GM12878 (cell line): ENCODE data around the gene RSPH9. TPM values are rescaled to one million over a fixed set of nuclear protein-coding genes. Genes with fewer than 3 reads are reported as not detected.

Experiments used
- ATAC-seq: fragments of 200-7000 bp; cut with Tn5 transposase; 3 replicates; pipeline ENCODE4 v1.9.1; 2020; ENCODE audit warnings: mild to moderate bottlenecking, moderate library complexity
- BruUV-seq: library from RNA; stranded (reverse); fragments of 400-500 nt; replicated peaks from 2 replicates; lab custom pipeline; 2021; lab: Mats Ljungman, UMichigan
- CTCF ChIA-PET: fragments of 300-600 bp; sonication (Branson Sonifier 250); formaldehyde crosslinking; extraction: SDS; loops from one replicate; lab custom pipeline; 2021; ENCODE audit warnings: inconsistent platforms; lab: Yijun Ruan, JAX
- POLR2A ChIA-PET: fragments of 350-600 bp; formaldehyde crosslinking; extraction: SDS; loops from one replicate; lab custom pipeline; 2021; ENCODE audit warnings: inconsistent platforms; lab: Charles Lee
- RAD21 ChIA-PET: fragments of 300-600 bp; sonication (Branson Sonifier 250); formaldehyde crosslinking; loops from one replicate; lab custom pipeline; 2023; ENCODE audit warnings: antibody characterized with exemption; ENCODE audit not compliant: unreplicated experiment; lab: Charles Lee
- SMC1A ChIA-PET: fragments of 300-600 bp; sonication (Branson Sonifier 250); formaldehyde crosslinking; loops from one replicate; lab custom pipeline; 2023; ENCODE audit not compliant: unreplicated experiment, uncharacterized antibody; lab: Charles Lee
- DNase-seq: peaks from one replicate; pipeline ENCODE4 v3.0.0-alpha.2; 2011; ENCODE audit warnings: low read depth, low spot score
- FAIRE-seq: peaks from 3 replicates; lab custom pipeline; 2011; peaks lifted over from hg19 to GRCh38; lab: Jason Lieb, UNC
- H2AFZ ChIP-seq: 2 replicates; pipeline ENCODE4 v1.6.0; 2011; ENCODE audit warnings: low read depth, low read length, control low read depth; ENCODE audit not compliant: control insufficient read depth
- H3K27ac ChIP-seq: 2 replicates; pipeline ENCODE4 v1.5.1; 2011; ENCODE audit warnings: control low read depth; ENCODE audit not compliant: control insufficient read depth, insufficient read depth
- H3K27me3 ChIP-seq, 2 experiments: replicated peaks in 1 of 2; 2 replicates each; pipeline versions ENCODE4 v1.6.0 to v1.6.1; 2011; ENCODE audit warnings: low read length in 1 of 2; ENCODE audit not compliant: control insufficient read depth in 2 of 2, insufficient read depth in 2 of 2
- H3K36me3 ChIP-seq, 2 experiments: 2 replicates each; pipeline ENCODE4 v1.5.1; 2011; ENCODE audit warnings: low read length in 1 of 2; ENCODE audit not compliant: control insufficient read depth in 2 of 2, insufficient read depth in 2 of 2
- H3K4me1 ChIP-seq: 2 replicates; pipeline ENCODE4 v1.6.1; 2011; ENCODE audit warnings: mild to moderate bottlenecking, low read length, moderate library complexity, mixed read lengths; ENCODE audit not compliant: control insufficient read depth, insufficient read depth
- H3K4me2 ChIP-seq: 2 replicates; pipeline ENCODE4 v1.6.0; 2011; ENCODE audit warnings: control low read depth; ENCODE audit not compliant: control insufficient read depth, insufficient read depth
- H3K4me3 ChIP-seq: fragments of 200-600 bp; sonication (generic); 2 replicates; pipeline ENCODE4 v1.5.1; 2016
- H3K79me2 ChIP-seq: 2 replicates; pipeline ENCODE4 v1.6.0; 2011; ENCODE audit warnings: low read length; ENCODE audit not compliant: control insufficient read depth, insufficient read depth
- H3K9ac ChIP-seq: 2 replicates; pipeline ENCODE4 v1.8.0; 2011; ENCODE audit warnings: low read length, control low read depth, mixed read lengths; ENCODE audit not compliant: control insufficient read depth, insufficient read depth
- H3K9me3 ChIP-seq: replicated peaks from 3 replicates; pipeline ENCODE4 v1.5.1; 2011; ENCODE audit warnings: mild to moderate bottlenecking, low read length; ENCODE audit not compliant: control insufficient read depth, insufficient read depth
- H4K20me1 ChIP-seq: 2 replicates; pipeline ENCODE4 v1.6.0; 2011; ENCODE audit not compliant: control insufficient read depth, insufficient read depth
- BMI1 ChIP-seq: fragments of 450-650 bp; IDR thresholded peaks from 2 replicates; pipeline ENCODE4 v1.6.1; 2016; ENCODE audit warnings: mild to moderate bottlenecking, moderate library complexity, borderline replicate concordance
- NFXL1 ChIP-seq: fragments of 450-650 bp; IDR thresholded peaks from 2 replicates; pipeline ENCODE4 v1.6.1; 2017; ENCODE audit warnings: antibody characterized with exemption, mild to moderate bottlenecking, borderline replicate concordance
- PML ChIP-seq: IDR thresholded peaks from 2 replicates; pipeline ENCODE4 v1.6.1; 2012; ENCODE audit warnings: low read length, inconsistent platforms
- SP1 ChIP-seq: IDR thresholded peaks from one replicate; pipeline ENCODE4 v1.6.1; 2011; ENCODE audit warnings: low read depth, low read length
- ZZZ3 ChIP-seq: IDR thresholded peaks from 2 replicates; pipeline ENCODE4 v1.6.1; 2011; ENCODE audit warnings: low read depth; ENCODE audit not compliant: control insufficient read depth, insufficient read length
- WGBS: methylation state at CpG from one replicate; pipeline ENCODE4 v1.1.6; 2016; ENCODE audit warnings: low lambda C conversion rate; ENCODE audit not compliant: insufficient replicate concordance, insufficient coverage; ENCODE audit errors: missing lambda C conversion rate; 5-methylcytosine and 5-hydroxymethylcytosine counted together
- in situ Hi-C: fragments of 300-500 bp; cut with MboI; formaldehyde crosslinking; loops from 9 replicates; pipeline ENCODE4 v1.14.3; 2018; ENCODE audit warnings: mixed read lengths
- intact Hi-C: fragments of 100-400 bp; cut with micrococcal nuclease; formaldehyde crosslinking; loops from one replicate; pipeline ENCODE4 v1.14.2; 2022; ENCODE audit not compliant: unreplicated experiment
- polyA plus RNA-seq, 11 experiments: library from polyadenylated mRNA; depleted of rRNA in 4 of 11; unstranded in 6 of 11; stranded (reverse) in 5 of 11; fragments of >200 nt; fragmentation: Nextera tagmentation in 4 of 11; fragmentation: Illumina TruSeq in 1 of 11; extraction: Ambion mirVana in 4 of 11; extraction: Trizol in 1 of 11; gene quantifications; 1 replicate in 1 of 11; 2 replicates in 10 of 11; pipeline versions ENCODE4 v1.2.1 to v1.2.3, GENCODE V29; 2011 to 2016; ENCODE audit warnings: inconsistent platforms in 2 of 11, missing spikeins in 2 of 11, low read depth in 1 of 11
- total RNA-seq, 4 experiments: library from RNA; depleted of rRNA in 3 of 4; stranded (reverse); fragments of >200 nt in 3 of 4; fragmentation: Illumina TruSeq in 1 of 4; extraction: Trizol in 1 of 4; gene quantifications; 2 replicates each; pipeline versions ENCODE4 v1.2.1 to v1.2.3, GENCODE V29; 2013 to 2021
- TF ChIP-seq, protein P1 (sequence below): IDR thresholded peaks from 2 replicates; pipeline ENCODE4 v1.6.1; 2011; ENCODE audit warnings: low read depth, low read length, improper control_type of control experiment, borderline replicate concordance

Gene RSPH9
- total and polyA plus RNA-seq, 10 of the 15 experiments (the other 5 are each of a cell fraction or from before 2014, with no cell fraction given), result 0.26 to 0.63 (median 0.36) TPM; not detected in 6

GRCh38 chr6:43703512-43704429 is 58.9 kb downstream of the RSPH9 start (continued):
- TF ChIP-seq, protein P1, sequence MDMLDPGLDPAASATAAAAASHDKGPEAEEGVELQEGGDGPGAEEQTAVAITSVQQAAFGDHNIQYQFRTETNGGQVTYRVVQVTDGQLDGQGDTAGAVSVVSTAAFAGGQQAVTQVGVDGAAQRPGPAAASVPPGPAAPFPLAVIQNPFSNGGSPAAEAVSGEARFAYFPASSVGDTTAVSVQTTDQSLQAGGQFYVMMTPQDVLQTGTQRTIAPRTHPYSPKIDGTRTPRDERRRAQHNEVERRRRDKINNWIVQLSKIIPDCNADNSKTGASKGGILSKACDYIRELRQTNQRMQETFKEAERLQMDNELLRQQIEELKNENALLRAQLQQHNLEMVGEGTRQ, result no peak
- TF ChIP-seq BMI1 (no peak), PML (no peak)

DNA sequence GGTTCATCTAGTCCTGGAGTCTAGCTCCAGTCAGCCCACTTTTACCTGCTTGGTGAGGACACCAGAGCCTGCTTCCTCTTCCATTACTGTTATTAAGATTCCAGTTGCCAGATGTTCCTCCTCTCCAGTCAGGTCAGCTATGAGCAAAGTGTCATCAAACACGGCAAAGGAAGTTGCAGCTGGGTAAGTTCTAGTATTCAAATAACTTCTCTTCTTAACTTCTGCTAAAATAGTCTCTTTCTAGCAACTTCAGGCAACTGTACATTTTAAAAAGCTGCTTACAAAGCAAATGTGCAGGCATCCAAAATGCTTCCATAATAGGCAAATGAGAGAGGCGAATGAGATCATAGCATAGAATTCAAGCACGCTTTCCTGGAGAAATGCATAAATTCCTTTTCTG is 61.2 kb downstream of the RSPH9 start:
- ChIA-PET POLR2A (interaction anchor here (0.6 to 3.6 kb wide), 5 partner anchors 8 to 263 kb away, joined by 4 to 24 read pairs (median 5); partner anchors contain the start of gene MRPS18A), CTCF (interaction anchor here (0.9 to 2.7 kb wide), 6 partner anchors 9 to 373 kb away, joined by 3 to 15 read pairs (median 8); no protein-coding TSS in a partner anchor), SMC1A (interaction anchor here (0.6 to 3.9 kb wide), 7 partner anchors 9 to 373 kb away, joined by 3 to 17 read pairs (median 5); no protein-coding TSS in a partner anchor), RAD21 (interaction anchor here (0.6 to 3.4 kb wide), 6 partner anchors 9 to 253 kb away, joined by 3 to 12 read pairs (median 3); no protein-coding TSS in a partner anchor)
- Histone ChIP-seq H3K27ac (no peak overlapping the region; the same call in 1 of the 2 replicates), H3K27me3 (no peaks in the 10 kb centered on the region), H3K4me3 (no peak overlapping the region; the same call in 1 of the 2 replicates), H3K36me3 (no peaks in the 10 kb centered on the region), H2AFZ (no peak overlapping the region), H3K79me2 (no peaks in the 10 kb centered on the region), H3K9ac (0 out of 2 replicates have a peak overlapping the region, but pooled peaks have one; percentile 12), H4K20me1 (no peaks in the 10 kb centered on the region), H3K9me3 (no peaks in the 10 kb centered on the region), H3K4me1 (peaks cover 44% of the 10 kb centered on the region), H3K4me2 (peak overlapping the region; percentile 36)
- peak; percentile 18 for ATAC-seq
- BruUV-seq, result no TSS peak
- no peak for DNase-seq
- 16% methylated on average over 3 of the region's 3 CpGs for WGBS
- in situ Hi-C loops, result no loop called here
- intact Hi-C loops, result no loop called here
- no peak for TF ChIP-seq NFXL1
- no peak for TF ChIP-seq ZZZ3
- peak; percentile 9 for TF ChIP-seq SP1
- FAIRE-seq, result peak; percentile 84
